Erythroblast (primary cell): ENCODE data around the gene EHBP1.

Source experiments
- GATA1 ChIP-seq: IDR thresholded peaks from 2 replicates; pipeline ENCODE4 v1.6.1; 2011; ENCODE audit warnings: low read depth, mild to moderate bottlenecking, control low read depth, low read length, moderate library complexity
- POLR2A ChIP-seq: IDR thresholded peaks from 2 replicates; pipeline ENCODE4 v1.6.1; 2011; ENCODE audit warnings: mild to moderate bottlenecking, low read length

DNA sequence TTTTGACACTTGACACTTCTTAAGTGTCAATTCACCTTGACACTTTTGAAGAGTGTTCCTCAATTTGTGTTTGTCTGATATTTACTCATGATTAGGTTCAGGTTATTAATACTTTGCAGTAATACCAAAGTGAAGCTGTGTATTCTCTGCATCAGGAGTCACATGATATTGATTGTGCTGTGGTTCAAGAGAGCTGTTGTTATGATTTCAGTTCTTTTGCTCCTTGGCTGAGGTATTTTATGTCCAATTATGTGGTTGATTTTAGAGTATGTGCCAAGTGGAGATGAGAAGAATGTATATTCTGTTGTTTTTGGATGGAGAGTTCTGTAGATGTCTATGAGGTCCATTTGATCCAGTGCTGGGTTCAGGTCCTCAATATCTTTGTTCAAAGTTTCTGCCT, 17.2 kb downstream of the EHBP1 start:
- no peak for TF ChIP-seq POLR2A
- no peak for TF ChIP-seq GATA1
